Measurements from ENCODE around the gene RPS6KA1. TPM values are rescaled to one million over a fixed set of nuclear protein-coding genes. Genes with fewer than 3 reads are reported as not detected.
A peak's percentile ranks its signal among the peaks of the same experiment; 100 is the strongest.

The RPS6KA1 gene
- total and polyA plus RNA-seq, 9 of the 15 experiments (the other 6 are each of a cell fraction or from before 2014, with no cell fraction given): 2.4 to 61.0 (median 35.5) TPM

DNA sequence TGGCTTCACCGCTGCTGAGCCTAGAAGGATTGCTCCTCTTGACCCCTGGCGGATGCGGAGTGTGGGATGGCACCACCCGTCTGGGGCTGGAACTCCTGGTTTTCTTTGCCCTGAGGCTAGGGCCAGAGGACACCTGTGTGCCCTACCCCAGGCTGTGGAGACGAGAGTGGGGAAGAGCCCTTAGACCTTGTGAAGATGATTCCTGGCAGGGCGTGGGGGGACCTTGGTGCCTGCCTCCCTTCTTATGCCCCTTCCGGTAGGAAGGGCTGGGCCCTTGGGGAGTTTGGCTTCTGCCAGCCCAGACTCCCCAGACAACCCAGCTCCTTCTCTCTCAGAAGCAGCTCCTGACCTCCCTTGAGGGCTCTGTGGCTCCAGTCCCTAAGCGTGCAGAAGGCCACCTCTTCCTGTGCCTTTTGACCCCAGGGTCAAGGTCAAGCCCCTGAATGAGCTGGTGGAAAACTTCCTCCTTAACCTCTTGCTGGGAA is 891 bp downstream of the RPS6KA1 start:
- Histone ChIP-seq H3K4me3 (peak overlapping the region; percentile 87), H3K36me3 (ENCODE audit: control insufficient read depth, insufficient read depth, low read length) (peaks cover 18% of the 10 kb centered on the region; the same call in 1 of the 3 replicates), H3K4me1 (replicated peaks in 1 of 2; ENCODE audit: control insufficient read depth in 2 of 2, insufficient read depth in 2 of 2, low read length in 2 of 2) (peaks cover 35 to 44% of the 10 kb centered on the region in 2 experiments), H3K9ac (ENCODE audit: insufficient read depth in 1 of 2, low read depth in 2 of 2, low read length in 2 of 2) (peak overlapping the region; percentile 72 to 87), H3K27ac (ENCODE audit: extremely low read depth, low read depth, low read length) (peak overlapping the region; percentile 58), H3K27me3 (ENCODE audit: control insufficient read depth in 2 of 2, insufficient read depth in 2 of 2, low read length in 2 of 2) (no peaks in the 10 kb centered on the region), H3K79me2 (ENCODE audit: control insufficient read depth, insufficient read depth, low read length) (peaks cover 46% of the 10 kb centered on the region), H2AFZ (ENCODE audit: low read depth, low read length) (peak overlapping the region; percentile 88), H3K9me3 (replicated peaks; ENCODE audit: control insufficient read depth, insufficient read depth, low read depth, low read length) (no peaks in the 10 kb centered on the region), H3K9me1 (ENCODE audit: control insufficient read depth, insufficient read depth, low read length) (peaks cover 3% of the 10 kb centered on the region), H3K4me2 (ENCODE audit: insufficient read depth, low read length) (peak overlapping the region; percentile 96), H4K20me1 (replicated peaks; ENCODE audit: control insufficient read depth, insufficient read depth, low read length) (no peaks in the 10 kb centered on the region; the same call in 1 of the 2 replicates)
- in situ Hi-C loops (cut with MboI): no loop called here
- FAIRE-seq (peak; percentile 44), ATAC-seq (peak; percentile 5), DNase-seq (ENCODE audit: extremely low read depth in 1 of 4, low spot score in 3 of 4) (peak in 1 of 4 experiments; percentile 56)
- 26% methylated on average over 8 of the region's 8 CpGs for WGBS (ENCODE audit: insufficient coverage, low coverage, missing lambda C conversion rate)
- POLR2A ChIA-PET: interaction anchor here (0.6 to 9.9 kb wide), 10 partner anchors 10 to 193 kb away, joined by 3 to 60 read pairs (median 4); no protein-coding TSS in a partner anchor
- CTCF ChIA-PET (ENCODE audit: low intra/inter-chr PET ratio): interaction anchor here (1.7 kb wide), 1 partner anchor 31 kb away, joined by 4 read pairs; no protein-coding TSS in a partner anchor
- intact Hi-C loops (cut with micrococcal nuclease): loop anchor here (2.0 kb wide), 1 partner anchor 30 kb away; no protein-coding TSS in a partner anchor
- BruUV-seq (replicated peaks): TSS peak; percentile 62
- TF ChIP-seq ETV1 (tag; conservative IDR thresholded peaks at IDR 0.05; ENCODE audit: low read depth): 0 out of 2 replicates have a peak, but pooled peaks have one; percentile 22
- no peak for TF ChIP-seq RBM39 (optimal IDR thresholded peaks at IDR 0.05; ENCODE audit: low read depth, low read length)
- TF ChIP-seq FOXA3 (CRISPR knock-in tag; conservative IDR thresholded peaks at IDR 0.05 in 1 of 2, IDR thresholded peaks at IDR 0.05 in 1 of 2): 0 out of 4 replicates have a peak, but pooled peaks of 1 of the 2 experiments have one; percentile 9
- TF ChIP-seq TAF15 (IDR thresholded peaks at IDR 0.05; ENCODE audit: low read depth, low read length): no peak
- TF ChIP-seq FOXO4 (CRISPR knock-in tag; IDR thresholded peaks at IDR 0.05): 0 out of 2 replicates have a peak, but pooled peaks have one; percentile 8
- no peak for TF ChIP-seq JUN (IDR thresholded peaks at IDR 0.05; ENCODE audit: borderline replicate concordance, low read depth, low read length)
- 0 out of 2 replicates have a peak, but pooled peaks have one; percentile 15 for TF ChIP-seq JUN (CRISPR knock-in tag; IDR thresholded peaks at IDR 0.05; ENCODE audit: borderline replicate concordance)
- peak; percentile 34; the same call in 1 of the 2 replicates for TF ChIP-seq KAT7 (CRISPR knock-in tag; IDR thresholded peaks at IDR 0.05; ENCODE audit: borderline replicate concordance)
- TF ChIP-seq ZNF143 (CRISPR knock-in tag; IDR thresholded peaks at IDR 0.05): 0 out of 2 replicates have a peak, but pooled peaks have one; percentile 26
- TF ChIP-seq ESRRA (IDR thresholded peaks at IDR 0.05; ENCODE audit: borderline replicate concordance, low read depth): peak; percentile 97
- TF ChIP-seq CTCF (IDR thresholded peaks at IDR 0.05 in 2 of 3, conservative IDR thresholded peaks at IDR 0.05 in 1 of 3; ENCODE audit: insufficient read depth in 2 of 3, low read depth in 1 of 3, low read length in 3 of 3): 0 out of 6 replicates have a peak, but pooled peaks of 1 of the 3 experiments have one; percentile 3
- peak; percentile 4 for TF ChIP-seq SP2 (IDR thresholded peaks at IDR 0.05; ENCODE audit: extremely low read depth, low read depth, low read length, poor library complexity, severe bottlenecking)
- no peak for TF ChIP-seq HMGN3 (IDR thresholded peaks at IDR 0.05; ENCODE audit: borderline replicate concordance, extremely low read depth, insufficient read length, low read depth, low read length)
- TF ChIP-seq CEBPB (tag; IDR thresholded peaks at IDR 0.05): no peak
- TF ChIP-seq NR2C2 (CRISPR knock-in tag; IDR thresholded peaks at IDR 0.05): no peak
- TF ChIP-seq NR2C2 (tag; IDR thresholded peaks at IDR 0.05): peak; percentile 89
- no peak for TF ChIP-seq NFE2 (IDR thresholded peaks at IDR 0.05; ENCODE audit: low read depth)
- TF ChIP-seq GABPB1 (CRISPR knock-in tag; IDR thresholded peaks at IDR 0.05): 0 out of 2 replicates have a peak, but pooled peaks have one; percentile 16
- TF ChIP-seq ZNF507 (tag; conservative IDR thresholded peaks at IDR 0.05): no peak
